Progenitor cell of endocrine pancreas (in vitro differentiated cells): Measurements from ENCODE around the gene KIF21B. TPM values are rescaled to one million over a fixed set of nuclear protein-coding genes. Genes with fewer than 3 reads are reported as not detected.

Experiments used
- DNase-seq: peaks from one replicate; pipeline ENCODE4 v3.0.0; 2021; ENCODE audit warnings: low spot score; ENCODE audit not compliant: unreplicated experiment
- H3K27ac Mint-ChIP-seq: 2 replicates; pipeline ENCODE4 v1.8.0; 2021; ENCODE audit warnings: mild to moderate bottlenecking, moderate library complexity, mixed read lengths
- H3K27me3 Mint-ChIP-seq: 2 replicates; pipeline ENCODE4 v1.8.0; 2021; ENCODE audit warnings: mixed read lengths
- H3K36me3 Mint-ChIP-seq: 2 replicates; pipeline ENCODE4 v1.8.0; 2022; ENCODE audit warnings: mixed read lengths; ENCODE audit not compliant: insufficient read depth
- H3K4me1 Mint-ChIP-seq: 2 replicates; pipeline ENCODE4 v1.8.0; 2021; ENCODE audit warnings: low read depth, mixed read lengths
- H3K4me3 Mint-ChIP-seq: 2 replicates; pipeline ENCODE4 v1.8.0; 2021; ENCODE audit warnings: low read depth, mild to moderate bottlenecking, moderate library complexity, mixed read lengths
- H3K9me3 Mint-ChIP-seq: 2 replicates; pipeline ENCODE4 v1.8.0; 2021; ENCODE audit warnings: low read depth, mixed read lengths
- CTCF ChIP-seq: fragments of 200-600 bp; sonication (generic); IDR thresholded peaks from one replicate; pipeline ENCODE4 v1.5.0; 2021; ENCODE audit warnings: antibody characterized with exemption, mild to moderate bottlenecking; ENCODE audit not compliant: unreplicated experiment
- total RNA-seq: library from RNA; stranded (reverse); gene quantifications from 2 replicates; pipeline ENCODE4 v1.2.1, GENCODE V29; 2021

Gene KIF21B
- total RNA-seq, 1 donor from 2014 or later, result 11.4 TPM

- no peak overlapping the region for H3K4me3 Mint-ChIP-seq
- no peak for DNase-seq
- no peaks in the 10 kb centered on the region for H3K9me3 Mint-ChIP-seq
- H3K27ac Mint-ChIP-seq, result no peak overlapping the region
- no peaks in the 10 kb centered on the region for H3K36me3 Mint-ChIP-seq
- peaks cover 10% of the 10 kb centered on the region for H3K27me3 Mint-ChIP-seq
- TF ChIP-seq CTCF, result no peak
- peaks cover 2% of the 10 kb centered on the region for H3K4me1 Mint-ChIP-seq
Measured at GRCh38 chr1:201061886-201062285, 38.4 kb upstream of the KIF21B start.

DNA sequence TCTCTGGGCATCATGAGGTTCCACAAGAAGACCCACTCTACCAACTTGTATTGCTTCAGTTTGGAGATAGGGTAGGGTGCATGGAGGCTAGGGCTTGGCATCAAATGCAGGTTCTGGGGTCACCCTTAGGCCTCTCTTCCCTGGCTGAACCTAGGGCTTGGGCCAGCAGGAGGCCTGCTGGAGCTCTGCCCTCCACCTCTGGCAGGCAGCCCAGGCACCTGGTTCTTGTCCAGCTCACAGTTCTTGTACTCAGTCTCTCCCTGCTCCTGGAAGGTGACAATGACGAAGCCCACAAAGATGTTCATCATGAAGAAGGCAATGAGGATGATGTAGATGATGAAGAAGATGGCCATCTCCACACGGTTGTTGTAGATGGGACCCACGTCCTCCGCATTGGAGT is 37.5 kb upstream of the KIF21B start:
- Mint-ChIP-seq H3K4me1 (peaks cover 4% of the 10 kb centered on the region), H3K36me3 (no peaks in the 10 kb centered on the region), H3K4me3 (no peak overlapping the region), H3K27ac (no peak overlapping the region), H3K27me3 (peaks cover 13% of the 10 kb centered on the region), H3K9me3 (no peaks in the 10 kb centered on the region)
- DNase-seq, result no peak
- TF ChIP-seq CTCF, result no peak

GRCh38 chr1:201060586-201060985 is 37.1 kb upstream of the KIF21B start:
- Mint-ChIP-seq H3K36me3 (no peaks in the 10 kb centered on the region), H3K9me3 (no peaks in the 10 kb centered on the region), H3K4me3 (no peak overlapping the region), H3K27me3 (peaks cover 13% of the 10 kb centered on the region), H3K27ac (no peak overlapping the region), H3K4me1 (peaks cover 9% of the 10 kb centered on the region)
- no peak for DNase-seq
- TF ChIP-seq CTCF, result no peak

DNA sequence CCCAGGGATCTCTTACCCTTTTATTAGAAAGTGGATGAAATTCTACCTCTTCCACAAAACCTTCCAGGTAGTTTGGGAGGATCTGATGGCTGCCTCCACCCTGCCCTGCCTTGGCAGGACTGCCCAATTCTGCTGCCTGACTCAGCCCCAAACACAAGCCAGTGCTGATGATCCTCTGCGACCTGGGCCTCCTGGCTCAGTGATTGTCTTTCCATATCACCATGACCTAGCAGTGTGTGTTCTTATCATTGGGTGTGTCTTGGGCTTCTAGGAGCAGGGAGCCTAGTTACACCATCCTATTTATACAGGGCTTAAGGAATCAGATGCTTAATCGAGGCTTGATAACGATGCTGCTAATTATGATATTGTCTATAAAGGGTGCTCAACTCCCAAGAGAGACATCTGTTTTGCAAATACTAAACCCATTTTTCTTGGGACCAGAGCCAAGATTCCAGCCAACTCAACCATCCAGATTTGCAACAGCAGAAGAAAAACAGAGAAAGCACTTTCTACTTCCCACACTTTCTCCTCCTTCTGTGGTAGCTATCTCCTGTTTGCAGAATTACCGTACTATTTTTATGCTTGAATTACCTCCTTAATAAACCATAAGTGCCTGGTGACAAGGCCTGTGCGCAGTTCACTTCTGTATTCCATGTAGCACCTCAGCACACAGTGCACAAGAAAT is 36.5 kb upstream of the KIF21B start:
- no peak for TF ChIP-seq CTCF
- H3K36me3 Mint-ChIP-seq, result no peaks in the 10 kb centered on the region
- no peak for DNase-seq
- H3K27ac Mint-ChIP-seq, result no peak overlapping the region
- peaks cover 9% of the 10 kb centered on the region for H3K4me1 Mint-ChIP-seq
- no peak overlapping the region for H3K4me3 Mint-ChIP-seq
- H3K27me3 Mint-ChIP-seq, result peaks cover 13% of the 10 kb centered on the region
- H3K9me3 Mint-ChIP-seq, result no peaks in the 10 kb centered on the region

DNA sequence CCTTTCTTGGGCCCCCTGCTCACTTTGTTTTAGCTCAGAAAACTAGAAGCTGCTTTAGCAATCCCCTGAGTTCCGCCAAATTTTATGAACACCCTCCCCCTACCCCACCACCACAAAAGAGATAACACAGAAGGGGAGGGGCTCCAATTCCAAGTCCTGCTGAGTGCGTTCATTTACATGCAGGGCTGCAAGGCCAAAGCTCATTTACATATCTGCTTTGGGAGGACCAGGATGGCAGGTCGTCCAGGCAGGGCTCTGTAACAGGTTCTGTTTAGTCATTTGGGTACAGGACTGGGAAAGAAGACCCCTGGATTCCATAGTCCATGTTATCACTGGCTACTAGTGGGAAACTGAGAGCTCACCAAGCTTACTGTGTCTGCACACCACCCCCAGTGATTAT is 35.9 kb upstream of the KIF21B start:
- DNase-seq, result no peak
- Mint-ChIP-seq H3K4me1 (peaks cover 9% of the 10 kb centered on the region), H3K4me3 (no peak overlapping the region), H3K36me3 (no peaks in the 10 kb centered on the region), H3K9me3 (no peaks in the 10 kb centered on the region), H3K27me3 (peaks cover 13% of the 10 kb centered on the region), H3K27ac (no peak overlapping the region)
- no peak for TF ChIP-seq CTCF
